HL-60 (cell line): ENCODE data around the gene ZNF106.

Source experiments
- GABPA ChIP-seq: IDR thresholded peaks from 2 replicates; pipeline ENCODE4 v1.6.1; 2012; ENCODE audit warnings: low read depth
- POLR2AphosphoS5 ChIP-seq: IDR thresholded peaks from 2 replicates; pipeline ENCODE4 v1.6.1; 2012; ENCODE audit warnings: low read depth
- SPI1 ChIP-seq: IDR thresholded peaks from 2 replicates; pipeline ENCODE4 v1.6.1; 2012; ENCODE audit warnings: low read depth, mild to moderate bottlenecking, borderline replicate concordance
- TF ChIP-seq, protein P1 (sequence below): IDR thresholded peaks from one replicate; pipeline ENCODE4 v1.5.1; 2011; ENCODE audit warnings: low read length, control low read depth, inconsistent platforms; ENCODE audit not compliant: insufficient read depth
- TF ChIP-seq, protein P2 (sequence below): IDR thresholded peaks from 2 replicates; pipeline ENCODE4 v1.6.1; 2012; ENCODE audit warnings: low read depth; ENCODE audit not compliant: insufficient replicate concordance

DNA sequence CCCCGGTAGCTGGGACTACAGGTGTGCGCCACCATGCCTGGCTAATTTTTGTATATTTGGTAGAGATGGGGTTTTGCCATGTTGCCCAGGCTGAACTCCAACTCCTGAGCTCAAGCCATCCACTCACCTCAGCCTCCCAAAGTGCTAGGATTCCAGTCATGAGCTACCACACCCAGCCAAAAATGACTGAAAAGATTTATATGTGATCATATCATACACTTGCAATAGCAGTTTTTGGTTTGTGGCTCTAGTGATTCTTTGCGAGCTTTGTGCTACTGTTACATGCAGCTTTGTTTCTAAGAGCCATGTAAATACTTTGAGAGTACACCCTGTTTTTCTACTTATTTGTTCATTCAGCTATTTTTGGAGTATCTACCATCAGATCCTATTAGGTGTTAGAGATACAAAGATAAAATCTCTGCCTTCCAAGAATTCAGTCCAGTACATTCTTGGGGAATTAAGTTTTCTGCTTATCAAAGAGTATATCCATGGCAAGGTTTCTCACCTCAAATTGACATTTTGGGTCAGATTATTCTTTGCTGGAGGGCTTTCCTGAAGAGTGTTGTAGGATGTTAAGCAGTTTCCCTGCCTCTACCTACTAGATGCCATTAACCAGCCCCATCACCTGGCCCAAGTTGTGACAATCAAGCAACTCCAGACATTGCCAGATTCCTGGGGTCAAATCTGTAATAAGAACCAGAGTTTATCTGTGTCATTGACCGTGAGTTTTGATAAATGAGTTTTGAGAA lies 19.5 kb upstream of the ZNF106 start:
- TF ChIP-seq, protein P1, sequence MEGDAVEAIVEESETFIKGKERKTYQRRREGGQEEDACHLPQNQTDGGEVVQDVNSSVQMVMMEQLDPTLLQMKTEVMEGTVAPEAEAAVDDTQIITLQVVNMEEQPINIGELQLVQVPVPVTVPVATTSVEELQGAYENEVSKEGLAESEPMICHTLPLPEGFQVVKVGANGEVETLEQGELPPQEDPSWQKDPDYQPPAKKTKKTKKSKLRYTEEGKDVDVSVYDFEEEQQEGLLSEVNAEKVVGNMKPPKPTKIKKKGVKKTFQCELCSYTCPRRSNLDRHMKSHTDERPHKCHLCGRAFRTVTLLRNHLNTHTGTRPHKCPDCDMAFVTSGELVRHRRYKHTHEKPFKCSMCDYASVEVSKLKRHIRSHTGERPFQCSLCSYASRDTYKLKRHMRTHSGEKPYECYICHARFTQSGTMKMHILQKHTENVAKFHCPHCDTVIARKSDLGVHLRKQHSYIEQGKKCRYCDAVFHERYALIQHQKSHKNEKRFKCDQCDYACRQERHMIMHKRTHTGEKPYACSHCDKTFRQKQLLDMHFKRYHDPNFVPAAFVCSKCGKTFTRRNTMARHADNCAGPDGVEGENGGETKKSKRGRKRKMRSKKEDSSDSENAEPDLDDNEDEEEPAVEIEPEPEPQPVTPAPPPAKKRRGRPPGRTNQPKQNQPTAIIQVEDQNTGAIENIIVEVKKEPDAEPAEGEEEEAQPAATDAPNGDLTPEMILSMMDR: no peak
- TF ChIP-seq, protein P2, sequence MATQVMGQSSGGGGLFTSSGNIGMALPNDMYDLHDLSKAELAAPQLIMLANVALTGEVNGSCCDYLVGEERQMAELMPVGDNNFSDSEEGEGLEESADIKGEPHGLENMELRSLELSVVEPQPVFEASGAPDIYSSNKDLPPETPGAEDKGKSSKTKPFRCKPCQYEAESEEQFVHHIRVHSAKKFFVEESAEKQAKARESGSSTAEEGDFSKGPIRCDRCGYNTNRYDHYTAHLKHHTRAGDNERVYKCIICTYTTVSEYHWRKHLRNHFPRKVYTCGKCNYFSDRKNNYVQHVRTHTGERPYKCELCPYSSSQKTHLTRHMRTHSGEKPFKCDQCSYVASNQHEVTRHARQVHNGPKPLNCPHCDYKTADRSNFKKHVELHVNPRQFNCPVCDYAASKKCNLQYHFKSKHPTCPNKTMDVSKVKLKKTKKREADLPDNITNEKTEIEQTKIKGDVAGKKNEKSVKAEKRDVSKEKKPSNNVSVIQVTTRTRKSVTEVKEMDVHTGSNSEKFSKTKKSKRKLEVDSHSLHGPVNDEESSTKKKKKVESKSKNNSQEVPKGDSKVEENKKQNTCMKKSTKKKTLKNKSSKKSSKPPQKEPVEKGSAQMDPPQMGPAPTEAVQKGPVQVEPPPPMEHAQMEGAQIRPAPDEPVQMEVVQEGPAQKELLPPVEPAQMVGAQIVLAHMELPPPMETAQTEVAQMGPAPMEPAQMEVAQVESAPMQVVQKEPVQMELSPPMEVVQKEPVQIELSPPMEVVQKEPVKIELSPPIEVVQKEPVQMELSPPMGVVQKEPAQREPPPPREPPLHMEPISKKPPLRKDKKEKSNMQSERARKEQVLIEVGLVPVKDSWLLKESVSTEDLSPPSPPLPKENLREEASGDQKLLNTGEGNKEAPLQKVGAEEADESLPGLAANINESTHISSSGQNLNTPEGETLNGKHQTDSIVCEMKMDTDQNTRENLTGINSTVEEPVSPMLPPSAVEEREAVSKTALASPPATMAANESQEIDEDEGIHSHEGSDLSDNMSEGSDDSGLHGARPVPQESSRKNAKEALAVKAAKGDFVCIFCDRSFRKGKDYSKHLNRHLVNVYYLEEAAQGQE: no peak
- TF ChIP-seq POLR2AphosphoS5 (no peak), GABPA (no peak), SPI1 (no peak)
